Amniotic epithelial cell (primary cell): ENCODE data around the gene CACNG4.

Source experiments
- DNase-seq: peaks from one replicate; pipeline ENCODE4 v3.0.0-alpha.2; 2010; ENCODE audit warnings: low read depth

CACNG4 gene

GRCh38 chr17:66944351-66945146 lies 20.0 kb upstream of the CACNG4 start:
- DNase-seq: peak; percentile 73

GRCh38 chr17:66945147-66945835 lies 19.2 kb upstream of the CACNG4 start:
- DNase-seq: peak; percentile 23

- no peak for DNase-seq
Observed at GRCh38 chr17:66946251-66946650, 18.3 kb upstream of the CACNG4 start.

- DNase-seq: no peak
Observed at GRCh38 chr17:66947311-66947710, 17.2 kb upstream of the CACNG4 start.

GRCh38 chr17:66948061-66948750 lies 16.3 kb upstream of the CACNG4 start:
- no peak for DNase-seq

- no peak for DNase-seq
Observed at GRCh38 chr17:66949501-66949900, 15.0 kb upstream of the CACNG4 start.

- no peak for DNase-seq
Observed at GRCh38 chr17:66950325-66950724, 14.2 kb upstream of the CACNG4 start.

- DNase-seq: peak; percentile 23
Observed at GRCh38 chr17:66950886-66951604, 13.5 kb upstream of the CACNG4 start.

GRCh38 chr17:66951605-66951953 lies 12.9 kb upstream of the CACNG4 start:
- no peak for DNase-seq

GRCh38 chr17:66952031-66952524 lies 12.4 kb upstream of the CACNG4 start:
- DNase-seq: peak; percentile 95

- DNase-seq: no peak
Observed at GRCh38 chr17:66952681-66953629, 11.6 kb upstream of the CACNG4 start.

GRCh38 chr17:66953630-66954020 lies 10.9 kb upstream of the CACNG4 start:
- no peak for DNase-seq

GRCh38 chr17:66954632-66955031 lies 9.9 kb upstream of the CACNG4 start:
- DNase-seq: no peak

- DNase-seq: no peak
Observed at GRCh38 chr17:66955821-66956220, 8.7 kb upstream of the CACNG4 start.

- no peak for DNase-seq
Observed at GRCh38 chr17:66956941-66957340, 7.6 kb upstream of the CACNG4 start.

GRCh38 chr17:66957343-66957742 lies 7.2 kb upstream of the CACNG4 start:
- DNase-seq: no peak

- no peak for DNase-seq
Observed at GRCh38 chr17:66957951-66958579, 6.4 kb upstream of the CACNG4 start.

- DNase-seq: no peak
Observed at GRCh38 chr17:66959641-66960375, 4.7 kb upstream of the CACNG4 start.

- no peak for DNase-seq
Observed at GRCh38 chr17:66960613-66961012, 3.9 kb upstream of the CACNG4 start.

GRCh38 chr17:66963521-66963908 lies 992 bp upstream of the CACNG4 start:
- no peak for DNase-seq
